ENCODE measurements around the gene BRD3OS. TPM values are rescaled to one million over a fixed set of nuclear protein-coding genes. Genes with fewer than 3 reads are reported as not detected.

Gene BRD3OS
- polyA plus RNA-seq, 1 of the 3 experiments (the other 2 are of a cell fraction): 23.1 TPM

- H2AFZ ChIP-seq (ENCODE audit: low read depth): no peak overlapping the region
- H3K79me2 ChIP-seq (ENCODE audit: insufficient read depth): no peaks in the 10 kb centered on the region
- peaks cover 42 to 72% of the 10 kb centered on the region in 2 experiments for H3K36me3 ChIP-seq (replicated peaks in 1 of 2; ENCODE audit: control insufficient read depth in 1 of 2, insufficient read depth in 2 of 2, low read length in 1 of 2)
- POLR2A ChIA-PET: no interaction called here
- no peaks in the 10 kb centered on the region for H3K9me2 ChIP-seq
- peaks cover 10% of the 10 kb centered on the region for H3F3A ChIP-seq (replicated peaks; ENCODE audit: insufficient read depth)
- peaks cover 0 to 11% of the 10 kb centered on the region in 2 experiments; a peak in 1 of 4 replicates for H3K4me1 ChIP-seq (ENCODE audit: control insufficient read depth in 1 of 2, insufficient read depth in 2 of 2, low read depth in 1 of 2, low read length in 1 of 2)
- CTCF ChIA-PET: no interaction called here
- H3K4me2 ChIP-seq: no peak overlapping the region
- 95% methylated on average over 13 of the region's 16 CpGs for WGBS (ENCODE audit: low lambda C conversion rate)
- no peak overlapping the region for H3K4me3 ChIP-seq (ENCODE audit: low read depth in 2 of 2, low read length in 1 of 2)
- no peak overlapping the region for H3K9ac ChIP-seq
- no peak for TF ChIP-seq MXI1 (IDR thresholded peaks at IDR 0.05; ENCODE audit: low read depth, low read length)
- no peak for TF ChIP-seq SIN3A (IDR thresholded peaks at IDR 0.05; ENCODE audit: borderline replicate concordance, low read depth, low read length)
- TF ChIP-seq, protein P1, sequence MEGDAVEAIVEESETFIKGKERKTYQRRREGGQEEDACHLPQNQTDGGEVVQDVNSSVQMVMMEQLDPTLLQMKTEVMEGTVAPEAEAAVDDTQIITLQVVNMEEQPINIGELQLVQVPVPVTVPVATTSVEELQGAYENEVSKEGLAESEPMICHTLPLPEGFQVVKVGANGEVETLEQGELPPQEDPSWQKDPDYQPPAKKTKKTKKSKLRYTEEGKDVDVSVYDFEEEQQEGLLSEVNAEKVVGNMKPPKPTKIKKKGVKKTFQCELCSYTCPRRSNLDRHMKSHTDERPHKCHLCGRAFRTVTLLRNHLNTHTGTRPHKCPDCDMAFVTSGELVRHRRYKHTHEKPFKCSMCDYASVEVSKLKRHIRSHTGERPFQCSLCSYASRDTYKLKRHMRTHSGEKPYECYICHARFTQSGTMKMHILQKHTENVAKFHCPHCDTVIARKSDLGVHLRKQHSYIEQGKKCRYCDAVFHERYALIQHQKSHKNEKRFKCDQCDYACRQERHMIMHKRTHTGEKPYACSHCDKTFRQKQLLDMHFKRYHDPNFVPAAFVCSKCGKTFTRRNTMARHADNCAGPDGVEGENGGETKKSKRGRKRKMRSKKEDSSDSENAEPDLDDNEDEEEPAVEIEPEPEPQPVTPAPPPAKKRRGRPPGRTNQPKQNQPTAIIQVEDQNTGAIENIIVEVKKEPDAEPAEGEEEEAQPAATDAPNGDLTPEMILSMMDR (IDR thresholded peaks at IDR 0.05): no peak
- TF ChIP-seq, protein P2, sequence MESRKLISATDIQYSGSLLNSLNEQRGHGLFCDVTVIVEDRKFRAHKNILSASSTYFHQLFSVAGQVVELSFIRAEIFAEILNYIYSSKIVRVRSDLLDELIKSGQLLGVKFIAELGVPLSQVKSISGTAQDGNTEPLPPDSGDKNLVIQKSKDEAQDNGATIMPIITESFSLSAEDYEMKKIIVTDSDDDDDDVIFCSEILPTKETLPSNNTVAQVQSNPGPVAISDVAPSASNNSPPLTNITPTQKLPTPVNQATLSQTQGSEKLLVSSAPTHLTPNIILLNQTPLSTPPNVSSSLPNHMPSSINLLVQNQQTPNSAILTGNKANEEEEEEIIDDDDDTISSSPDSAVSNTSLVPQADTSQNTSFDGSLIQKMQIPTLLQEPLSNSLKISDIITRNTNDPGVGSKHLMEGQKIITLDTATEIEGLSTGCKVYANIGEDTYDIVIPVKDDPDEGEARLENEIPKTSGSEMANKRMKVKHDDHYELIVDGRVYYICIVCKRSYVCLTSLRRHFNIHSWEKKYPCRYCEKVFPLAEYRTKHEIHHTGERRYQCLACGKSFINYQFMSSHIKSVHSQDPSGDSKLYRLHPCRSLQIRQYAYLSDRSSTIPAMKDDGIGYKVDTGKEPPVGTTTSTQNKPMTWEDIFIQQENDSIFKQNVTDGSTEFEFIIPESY (IDR thresholded peaks at IDR 0.05; ENCODE audit: borderline replicate concordance, low read depth): no peak
- TF ChIP-seq RAD21 (IDR thresholded peaks at IDR 0.05; ENCODE audit: low read length): no peak
- no peak for TF ChIP-seq GATA2 (CRISPR knock-in tag; IDR thresholded peaks at IDR 0.05)
- no peaks in the 10 kb centered on the region for H3K27me3 ChIP-seq (ENCODE audit: insufficient read depth)
- H3K9me3 ChIP-seq: no peaks in the 10 kb centered on the region
- H3K27ac ChIP-seq (ENCODE audit: low read depth in 2 of 2, low read length in 1 of 2): no peak overlapping the region
- H4K20me1 ChIP-seq (ENCODE audit: insufficient read depth): no peaks in the 10 kb centered on the region
- DNase-seq: no peak
Measured at GRCh38 chr9:134036130-134036529, 10.8 kb downstream of the BRD3OS start.

- H3F3A ChIP-seq (replicated peaks; ENCODE audit: insufficient read depth): no peaks in the 10 kb centered on the region
- 98% methylated on average over 2 of the region's 2 CpGs for WGBS (ENCODE audit: low lambda C conversion rate)
- peaks cover 39 to 60% of the 10 kb centered on the region in 2 experiments for H3K36me3 ChIP-seq (replicated peaks in 1 of 2; ENCODE audit: control insufficient read depth in 1 of 2, insufficient read depth in 2 of 2, low read length in 1 of 2)
- H3K4me1 ChIP-seq (ENCODE audit: control insufficient read depth in 1 of 2, insufficient read depth in 2 of 2, low read depth in 1 of 2, low read length in 1 of 2): peaks cover 0 to 18% of the 10 kb centered on the region in 2 experiments; a peak in 1 of 4 replicates
- H3K9ac ChIP-seq: no peak overlapping the region
- H3K9me2 ChIP-seq: no peaks in the 10 kb centered on the region
- no peak overlapping the region for H3K27ac ChIP-seq (ENCODE audit: low read depth in 2 of 2, low read length in 1 of 2)
- no peak for DNase-seq
- no peak overlapping the region for H3K4me3 ChIP-seq (ENCODE audit: low read depth in 2 of 2, low read length in 1 of 2)
- H3K4me2 ChIP-seq: no peak overlapping the region
- ChIA-PET POLR2A (no interaction called here), CTCF (no interaction called here)
- H3K79me2 ChIP-seq (ENCODE audit: insufficient read depth): no peaks in the 10 kb centered on the region
- H4K20me1 ChIP-seq (ENCODE audit: insufficient read depth): no peaks in the 10 kb centered on the region
- no peak overlapping the region for H2AFZ ChIP-seq (ENCODE audit: low read depth)
- no peaks in the 10 kb centered on the region for H3K27me3 ChIP-seq (ENCODE audit: insufficient read depth)
- H3K9me3 ChIP-seq: no peaks in the 10 kb centered on the region
- TF ChIP-seq POLR2AphosphoS5 (IDR thresholded peaks at IDR 0.05; ENCODE audit: low read depth, low read length) (no peak), CHD2 (IDR thresholded peaks at IDR 0.05; ENCODE audit: low read length, partially characterized antibody) (no peak), FOXJ3 (CRISPR knock-in tag; IDR thresholded peaks at IDR 0.05) (no peak), SMC3 (IDR thresholded peaks at IDR 0.05; ENCODE audit: low read depth, low read length) (no peak), TCF12 (IDR thresholded peaks at IDR 0.05) (no peak), JUND (IDR thresholded peaks at IDR 0.05) (no peak), SIN3A (IDR thresholded peaks at IDR 0.05; ENCODE audit: borderline replicate concordance, low read depth, low read length) (no peak), RFX5 (IDR thresholded peaks at IDR 0.05; ENCODE audit: low read length) (no peak), TAF1 (IDR thresholded peaks at IDR 0.05; ENCODE audit: borderline replicate concordance, low read depth, low read length) (no peak), NFIC (IDR thresholded peaks at IDR 0.05; ENCODE audit: borderline replicate concordance) (no peak)
- TF ChIP-seq, protein P3, sequence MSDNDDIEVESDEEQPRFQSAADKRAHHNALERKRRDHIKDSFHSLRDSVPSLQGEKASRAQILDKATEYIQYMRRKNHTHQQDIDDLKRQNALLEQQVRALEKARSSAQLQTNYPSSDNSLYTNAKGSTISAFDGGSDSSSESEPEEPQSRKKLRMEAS (IDR thresholded peaks at IDR 0.05; ENCODE audit: low read depth): no peak
- TF ChIP-seq, protein P4, sequence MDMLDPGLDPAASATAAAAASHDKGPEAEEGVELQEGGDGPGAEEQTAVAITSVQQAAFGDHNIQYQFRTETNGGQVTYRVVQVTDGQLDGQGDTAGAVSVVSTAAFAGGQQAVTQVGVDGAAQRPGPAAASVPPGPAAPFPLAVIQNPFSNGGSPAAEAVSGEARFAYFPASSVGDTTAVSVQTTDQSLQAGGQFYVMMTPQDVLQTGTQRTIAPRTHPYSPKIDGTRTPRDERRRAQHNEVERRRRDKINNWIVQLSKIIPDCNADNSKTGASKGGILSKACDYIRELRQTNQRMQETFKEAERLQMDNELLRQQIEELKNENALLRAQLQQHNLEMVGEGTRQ (IDR thresholded peaks at IDR 0.05; ENCODE audit: borderline replicate concordance, low read depth, low read length): no peak
- TF ChIP-seq, protein P1 (IDR thresholded peaks at IDR 0.05): no peak
Measured at GRCh38 chr9:134037641-134038040, 12.4 kb downstream of the BRD3OS start.
